HG03432 (cell line): ENCODE measurements around the gene CCR7.
"Not testable (repeated sequence)": the region's sequence is repeated elsewhere in the genome, so short reads cannot be mapped to it uniquely, and the experiment has no call there.

Experiments
- ATAC-seq: cut with Tn5 transposase; IDR thresholded peaks from one replicate; pipeline ENCODE4 v1.9.1; 2021; ENCODE audit warnings: mild to moderate bottlenecking, moderate library complexity; ENCODE audit not compliant: unreplicated experiment

Gene CCR7

DNA sequence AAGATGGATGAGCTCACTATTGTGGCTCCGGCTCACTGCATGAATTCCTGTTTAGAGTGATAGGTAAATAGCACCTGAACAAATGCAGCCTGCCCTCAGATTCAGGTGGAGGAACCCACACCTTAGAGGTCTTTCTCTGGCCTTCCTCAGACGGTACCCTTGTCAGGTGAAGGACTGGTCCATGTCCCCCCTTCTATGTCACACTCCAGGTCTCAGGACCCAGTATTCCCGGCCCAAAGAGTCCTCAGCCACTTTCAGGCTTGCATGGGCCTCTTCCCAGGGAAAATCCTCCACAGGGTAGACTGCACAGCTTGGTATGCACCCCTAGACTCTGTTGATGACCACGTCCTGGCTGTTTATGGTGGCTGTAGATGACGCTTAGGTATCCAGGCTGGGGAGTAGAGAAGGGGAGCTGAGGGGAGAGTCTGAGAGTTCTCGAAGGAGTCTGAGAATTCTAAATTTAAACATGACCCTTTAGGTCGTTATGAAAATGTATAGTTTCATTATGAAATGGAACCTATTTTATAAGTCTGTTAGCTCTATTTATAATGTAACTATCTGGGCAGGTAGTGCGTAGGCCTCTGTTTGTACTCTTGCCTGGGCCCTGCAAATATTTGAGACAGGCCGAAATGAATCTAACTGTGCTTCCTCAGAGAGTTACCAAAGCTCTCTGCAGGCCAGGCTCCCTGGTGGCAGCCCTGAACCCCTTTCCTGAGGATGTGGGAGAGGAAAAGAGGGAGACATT, 32.5 kb upstream of the CCR7 start:
- ATAC-seq = no peak

DNA sequence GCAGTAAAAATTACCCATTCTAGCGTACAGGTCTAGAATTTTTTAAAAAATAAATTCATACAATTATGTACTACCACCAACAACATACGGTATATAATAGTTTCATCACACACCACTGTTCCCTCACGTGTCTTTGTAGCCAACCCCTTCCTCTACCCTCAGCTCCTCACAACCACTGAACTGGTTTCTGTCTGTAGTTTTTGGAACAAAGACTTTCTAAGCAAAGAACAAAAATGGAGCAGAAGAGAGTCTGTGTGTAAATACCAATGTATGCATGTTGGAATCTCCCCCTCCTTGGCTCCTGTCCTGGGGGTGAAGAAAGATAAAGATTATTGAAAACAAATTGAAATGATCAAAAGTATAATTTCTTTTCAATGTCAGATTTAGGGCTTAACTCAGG, 31.9 kb upstream of the CCR7 start:
- ATAC-seq = no peak

DNA sequence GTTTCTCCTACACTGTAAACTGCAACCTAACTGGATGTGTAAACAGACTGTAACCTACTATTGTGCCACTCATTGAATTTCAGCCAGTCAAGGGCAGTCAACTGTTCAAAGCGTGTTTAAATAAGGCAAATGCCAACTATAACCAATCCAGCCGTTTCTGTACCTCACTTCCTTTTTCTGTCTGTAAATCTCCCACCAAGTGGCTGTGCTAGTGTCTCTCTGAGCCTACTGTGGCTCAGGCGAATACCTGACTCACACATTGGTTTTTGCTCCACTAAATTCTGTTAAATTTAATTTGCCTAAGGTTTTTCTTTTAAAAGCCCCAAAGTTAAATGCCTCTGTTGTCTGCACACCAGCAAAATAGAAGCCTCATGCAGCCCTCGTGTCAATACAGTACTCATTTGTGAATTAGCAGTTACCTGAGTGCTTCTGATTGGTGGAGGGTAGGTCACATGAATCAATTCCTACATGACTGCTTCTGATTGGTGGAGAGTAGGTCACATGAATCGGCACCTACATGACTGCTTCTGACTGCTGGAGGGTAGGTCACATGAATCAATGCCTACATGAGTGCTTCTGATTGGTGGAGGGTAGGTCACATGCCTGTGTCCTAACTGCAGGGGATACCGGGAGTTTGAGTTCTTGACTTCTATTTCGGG, 31.1 kb upstream of the CCR7 start:
- no peak for ATAC-seq

DNA sequence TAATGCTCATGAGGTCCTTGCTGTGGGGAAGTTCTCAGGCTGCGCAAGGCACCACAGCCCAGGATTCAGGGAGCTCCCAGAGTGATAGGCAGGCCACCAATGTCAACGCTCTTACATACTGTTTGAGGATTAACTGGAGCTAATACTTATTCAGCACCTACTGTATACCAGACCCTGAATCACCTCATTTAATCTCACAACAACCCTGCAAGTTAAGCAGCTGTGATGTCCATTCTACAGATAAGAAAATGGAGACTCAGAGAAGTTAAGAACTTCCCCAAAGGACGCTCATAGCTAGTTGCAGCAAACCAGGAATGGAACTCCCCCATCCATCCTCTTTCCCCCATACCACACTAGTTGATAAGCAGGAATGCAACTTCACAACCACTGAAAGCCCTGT, 25.5 kb upstream of the CCR7 start:
- ATAC-seq = no peak

DNA sequence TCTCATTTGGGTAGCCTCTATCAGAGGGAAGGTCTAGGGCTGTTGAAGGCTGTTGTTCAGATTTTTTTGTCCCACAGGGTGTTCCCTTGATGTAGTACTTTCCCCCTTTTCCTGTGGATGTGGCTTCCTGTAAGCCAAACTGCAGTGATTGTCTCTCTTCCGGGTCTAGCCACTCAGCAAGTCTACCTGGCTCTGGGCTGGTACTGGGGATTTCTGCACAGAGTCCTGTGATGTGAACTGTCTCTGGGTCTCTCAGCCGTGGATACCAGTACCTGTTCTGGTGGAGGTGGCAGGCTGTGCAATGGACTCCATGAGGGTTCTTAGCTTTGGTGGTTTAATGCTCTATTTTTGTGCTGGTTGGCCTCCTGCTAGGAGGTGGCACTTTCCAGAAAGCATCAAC, 23.3 kb upstream of the CCR7 start:
- ATAC-seq = no peak

DNA sequence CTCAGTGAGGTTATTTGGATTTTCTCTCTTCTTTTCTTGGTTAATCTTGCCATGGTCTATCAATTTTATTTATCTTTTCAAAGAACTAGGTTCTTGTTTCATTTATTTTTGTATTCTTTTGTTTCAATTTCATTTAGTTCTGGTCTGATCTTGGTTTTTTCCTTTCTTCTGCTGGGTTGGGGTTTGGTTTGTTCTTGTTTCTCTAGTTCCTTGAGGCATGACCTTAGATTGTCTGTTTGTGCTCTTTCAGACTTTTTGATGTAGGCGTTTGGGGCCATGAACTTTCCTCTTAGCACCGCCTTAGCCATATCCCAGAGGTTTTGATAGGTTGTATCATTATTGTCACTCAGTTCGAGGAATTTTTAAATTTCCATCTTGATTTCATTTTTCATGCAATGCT, 21.0 kb upstream of the CCR7 start:
- not testable (repeated sequence) for ATAC-seq

DNA sequence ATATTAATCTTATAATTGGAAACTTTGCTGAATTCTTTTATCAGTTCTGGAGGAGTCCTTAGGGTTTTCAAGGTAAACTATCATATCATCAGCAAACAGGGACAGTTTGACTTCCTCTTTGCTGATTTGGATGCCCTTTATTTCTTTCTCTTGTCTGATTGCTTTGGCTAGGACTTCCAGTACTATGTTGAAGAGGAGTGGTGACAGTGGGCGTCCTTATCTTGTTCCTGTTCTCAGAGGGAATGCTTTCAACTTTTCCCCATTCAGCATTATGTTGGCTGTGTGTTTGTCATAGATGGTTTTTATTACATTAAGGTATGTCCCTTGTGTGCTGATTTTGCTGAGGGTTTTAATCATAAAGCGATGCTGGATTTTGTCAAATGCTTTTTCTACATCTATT, 19.7 kb upstream of the CCR7 start:
- not testable (repeated sequence) for ATAC-seq

DNA sequence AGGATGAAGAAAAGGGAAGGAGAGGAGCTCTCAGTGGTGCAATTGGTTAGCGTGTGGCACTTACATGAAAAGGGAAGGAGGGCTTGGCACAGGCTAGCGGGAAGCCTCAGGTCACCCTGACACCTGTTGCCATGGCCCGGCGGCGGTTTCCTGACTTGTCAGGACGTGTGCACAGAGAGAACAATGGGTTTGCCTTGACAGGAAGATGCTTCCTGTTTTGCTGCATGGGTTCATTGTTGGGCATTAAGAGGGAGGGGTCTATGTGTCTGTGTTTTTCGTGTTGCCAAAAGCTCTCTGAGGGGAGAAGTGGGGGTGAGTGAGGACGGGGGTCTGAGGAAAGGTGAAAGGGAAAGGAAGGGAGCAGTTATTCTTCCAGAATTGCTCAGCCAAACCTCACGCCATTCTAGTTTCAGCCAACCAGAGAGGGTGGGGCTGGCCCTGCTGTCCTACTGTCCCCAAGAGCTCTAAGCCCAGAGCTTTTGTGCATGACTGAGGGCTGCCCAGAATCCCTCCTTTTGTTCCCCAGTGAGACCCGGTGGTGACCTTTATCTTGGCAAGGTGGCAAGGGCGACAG, 17.1 kb upstream of the CCR7 start:
- peak; percentile 88 for ATAC-seq

DNA sequence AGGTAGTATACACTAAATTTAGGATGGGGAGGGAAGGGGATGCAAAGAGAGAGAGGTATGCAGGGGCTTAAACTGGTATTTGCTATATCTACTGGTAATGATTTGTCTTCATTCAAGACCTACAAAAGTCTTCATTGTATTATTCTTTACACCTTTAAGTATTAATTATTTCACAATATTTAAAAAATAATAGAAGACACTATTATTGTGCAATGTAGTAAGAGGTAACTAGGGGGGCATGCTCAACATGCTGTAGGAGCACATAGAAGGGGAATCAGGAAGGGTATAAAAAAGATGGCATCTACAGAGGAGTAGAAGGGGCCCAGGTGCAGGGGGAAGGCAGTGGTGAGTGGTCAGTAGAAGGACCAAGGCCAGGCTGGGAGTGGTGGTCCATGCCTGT, 14.9 kb upstream of the CCR7 start:
- ATAC-seq = no peak

DNA sequence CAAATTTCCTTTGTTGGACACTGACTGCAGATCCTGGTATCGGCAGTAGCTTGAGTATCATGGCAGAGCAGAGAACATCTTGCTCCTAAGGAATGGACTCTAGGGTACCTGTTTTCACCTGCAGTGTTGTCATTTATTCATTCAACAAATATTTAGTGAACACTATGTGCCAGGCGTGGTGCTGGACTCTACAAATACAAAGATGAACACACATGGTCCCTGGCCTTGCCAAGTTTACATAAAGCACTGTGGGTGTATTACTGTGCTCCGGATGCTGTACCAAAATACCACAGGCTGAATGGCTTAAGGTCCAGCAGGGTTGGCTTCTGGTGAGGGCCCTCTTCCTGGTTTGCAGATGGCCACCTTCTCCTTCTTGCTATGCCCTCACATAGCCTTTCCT, 14.2 kb upstream of the CCR7 start:
- no peak for ATAC-seq

DNA sequence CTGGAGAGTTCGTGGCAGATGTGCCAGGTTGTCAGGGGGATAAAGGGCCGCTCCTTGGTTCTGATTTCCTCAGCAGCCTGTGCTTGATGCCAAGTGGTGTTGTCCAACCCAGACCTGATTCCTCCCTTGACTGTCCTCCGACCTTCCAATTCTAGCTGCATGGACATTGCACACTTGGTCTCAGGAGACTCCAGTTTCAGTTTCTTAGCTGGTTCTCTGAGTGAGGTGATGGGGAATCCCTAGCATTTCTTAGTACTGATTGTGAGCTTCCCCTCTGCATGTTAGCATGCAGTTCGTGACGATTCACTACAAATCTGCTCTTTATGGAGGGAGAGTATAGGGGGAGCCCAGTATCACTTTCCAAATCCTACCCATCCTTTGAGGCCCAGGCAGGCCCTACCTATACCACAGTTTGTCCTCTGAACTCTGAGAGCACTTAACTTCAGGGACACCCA, 12.4 kb upstream of the CCR7 start:
- ATAC-seq = no peak

DNA sequence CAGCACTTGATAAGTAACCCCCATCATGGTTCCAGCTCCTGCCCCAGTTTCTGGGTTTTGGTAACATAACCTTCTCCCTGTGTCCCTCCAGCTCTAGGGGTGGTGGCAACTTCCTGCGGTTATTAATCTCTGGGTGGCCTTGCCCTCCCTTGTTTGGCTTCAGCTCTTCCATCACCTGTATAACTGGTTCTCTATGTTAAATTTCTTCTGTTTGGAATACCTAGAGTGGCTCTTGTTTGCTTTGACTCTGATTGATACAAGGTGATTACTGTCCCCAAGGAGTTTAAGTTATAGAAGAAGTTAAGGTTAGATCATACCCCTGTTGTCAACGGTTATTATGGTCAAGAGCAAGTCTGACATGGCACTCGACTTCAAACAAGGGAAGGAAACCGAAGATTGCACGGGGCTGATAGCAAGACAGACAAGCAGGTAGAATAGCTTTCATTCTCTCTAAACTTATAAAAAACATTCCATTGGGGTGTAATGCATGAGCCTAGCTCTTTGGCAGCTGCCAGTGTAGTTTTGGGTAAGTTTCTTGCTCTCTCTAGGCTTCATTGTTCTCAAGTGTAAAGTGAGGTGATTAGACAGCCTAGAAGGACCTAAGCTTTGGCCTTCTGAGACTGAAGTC, 11.0 kb upstream of the CCR7 start:
- no peak for ATAC-seq

DNA sequence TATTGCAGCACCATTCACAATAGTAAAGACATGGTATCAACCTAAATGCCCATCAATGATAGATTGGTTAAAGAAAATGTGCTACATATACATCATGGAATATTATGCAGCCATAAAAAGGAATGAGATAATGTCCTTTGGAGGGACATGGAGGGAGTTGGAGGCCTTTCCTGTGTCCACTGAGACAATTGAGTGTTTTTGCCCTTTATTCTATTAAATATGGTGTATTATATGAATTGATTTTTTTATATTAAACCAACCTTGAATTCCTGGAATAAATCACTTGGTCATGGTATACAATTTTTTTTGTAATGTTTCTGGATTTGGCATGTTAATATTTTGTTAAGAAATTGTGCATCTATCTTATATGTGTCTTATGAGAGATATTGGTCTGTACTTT, 9.0 kb upstream of the CCR7 start:
- ATAC-seq = no peak

DNA sequence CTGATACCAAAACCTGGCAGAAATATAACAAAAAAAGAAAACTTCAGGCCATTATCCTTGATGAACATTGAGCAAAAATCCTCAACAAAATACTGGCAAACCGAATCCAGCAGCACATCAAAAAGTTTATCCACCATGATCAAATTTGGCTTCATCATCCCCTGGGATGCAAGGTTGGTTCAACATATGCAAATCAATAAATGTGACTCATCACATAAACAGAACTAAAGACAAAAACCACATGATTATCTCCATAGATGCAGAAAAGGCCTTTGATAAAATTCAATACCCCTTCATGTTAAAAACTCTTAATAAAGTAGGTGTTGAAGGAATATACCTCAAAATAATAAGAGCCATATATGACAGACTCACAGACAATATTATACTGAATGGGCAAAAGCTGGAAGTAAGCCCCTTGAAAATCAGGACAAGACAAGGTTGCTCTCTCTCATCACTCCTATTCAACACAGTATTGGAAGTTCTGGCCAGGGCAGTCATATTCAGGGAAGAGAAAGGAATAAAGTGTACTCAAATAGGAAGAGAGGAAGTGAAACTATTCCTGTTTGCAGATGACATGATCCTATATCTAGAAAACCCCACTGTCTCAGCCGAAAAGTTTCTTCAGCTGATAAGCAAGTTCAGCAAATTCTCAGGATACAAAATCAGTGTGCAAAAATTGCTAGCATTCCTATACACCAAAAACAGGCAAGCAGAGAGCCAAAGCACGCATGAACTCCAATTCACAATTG, 7.1 kb upstream of the CCR7 start:
- not testable (repeated sequence) for ATAC-seq

DNA sequence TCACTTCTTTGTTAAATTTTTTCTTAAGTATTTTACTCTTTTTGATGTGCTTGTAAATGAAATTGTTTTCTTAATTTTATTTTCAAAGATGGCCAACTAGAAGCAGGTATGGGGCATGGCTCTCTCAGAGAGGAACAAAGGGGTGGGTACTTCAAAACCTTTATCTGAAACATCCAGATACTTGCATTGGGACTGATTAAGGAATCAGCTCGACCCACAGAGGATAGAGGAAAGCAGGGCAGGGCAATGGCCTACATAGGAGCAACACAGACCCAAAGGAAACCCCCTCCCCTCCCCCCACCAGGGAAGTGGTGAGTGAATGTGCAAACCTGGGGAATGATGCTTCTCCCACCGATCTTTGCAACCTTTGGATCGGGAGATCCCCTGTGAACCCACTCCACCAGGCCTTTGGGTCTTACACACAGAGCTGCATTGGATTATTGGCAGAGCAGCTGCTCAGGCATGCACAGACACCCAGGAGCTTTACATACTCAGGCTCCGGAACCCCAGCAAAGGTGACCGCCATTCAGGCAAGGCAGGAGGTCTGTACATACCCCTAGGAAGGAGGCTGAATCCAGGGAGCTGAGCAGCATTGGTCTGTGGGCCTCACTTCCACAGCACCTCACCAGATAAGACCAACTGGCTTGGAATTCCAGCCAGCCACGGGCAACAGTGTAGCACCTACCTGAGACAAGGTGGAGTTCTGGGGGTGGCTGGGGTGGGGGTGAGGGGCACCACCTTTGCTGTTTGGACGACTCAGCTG, 3.0 kb upstream of the CCR7 start:
- no peak for ATAC-seq

DNA sequence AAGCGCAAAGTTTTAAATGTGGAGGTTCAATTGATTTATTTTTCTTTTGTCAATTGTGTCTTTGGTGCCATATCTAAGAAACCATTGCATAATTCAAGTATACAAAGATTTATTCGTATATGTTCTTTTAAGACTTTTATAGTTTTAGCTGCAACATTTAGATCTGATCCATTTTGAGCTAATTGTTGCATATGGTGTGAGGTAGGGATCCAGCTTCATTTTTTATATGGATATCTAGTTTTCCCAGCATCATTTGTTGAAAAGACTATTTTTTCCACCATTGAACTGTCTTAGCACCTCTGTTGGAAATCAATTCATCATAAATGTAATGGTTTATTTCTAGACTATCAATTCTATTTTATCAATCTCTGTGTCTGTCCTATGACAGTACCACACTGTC, 2.1 kb upstream of the CCR7 start:
- no peak for ATAC-seq

DNA sequence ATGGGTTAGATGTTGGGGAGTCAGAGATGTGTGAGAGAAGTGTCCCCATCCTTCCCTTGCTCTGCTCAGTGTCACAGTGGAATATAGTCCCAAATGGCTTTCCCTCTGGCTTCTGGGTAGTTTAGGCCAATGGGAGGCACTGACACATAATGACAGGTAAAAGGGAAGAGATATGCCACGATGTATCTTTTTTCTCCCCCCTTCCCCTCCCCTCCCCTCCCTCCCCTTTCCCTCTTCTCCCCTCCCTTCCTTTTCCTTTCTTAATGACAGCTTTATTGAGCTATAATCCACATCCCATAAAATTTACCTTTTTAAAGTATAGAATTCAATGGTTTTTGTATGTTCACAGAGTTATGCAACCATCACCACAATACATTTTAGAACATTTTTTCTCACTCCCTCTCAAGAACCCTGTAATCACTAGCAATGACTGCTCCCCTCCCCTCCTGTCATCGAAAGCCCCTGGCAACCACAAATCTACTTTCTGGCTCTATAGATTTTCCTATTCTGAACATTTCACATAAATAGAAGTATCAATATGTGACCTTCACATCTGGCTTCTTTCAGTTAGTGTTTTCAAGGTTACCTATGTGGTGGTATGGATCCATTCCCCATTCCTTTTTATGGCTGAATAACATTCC, 617 bp upstream of the CCR7 start:
- ATAC-seq = no peak

DNA sequence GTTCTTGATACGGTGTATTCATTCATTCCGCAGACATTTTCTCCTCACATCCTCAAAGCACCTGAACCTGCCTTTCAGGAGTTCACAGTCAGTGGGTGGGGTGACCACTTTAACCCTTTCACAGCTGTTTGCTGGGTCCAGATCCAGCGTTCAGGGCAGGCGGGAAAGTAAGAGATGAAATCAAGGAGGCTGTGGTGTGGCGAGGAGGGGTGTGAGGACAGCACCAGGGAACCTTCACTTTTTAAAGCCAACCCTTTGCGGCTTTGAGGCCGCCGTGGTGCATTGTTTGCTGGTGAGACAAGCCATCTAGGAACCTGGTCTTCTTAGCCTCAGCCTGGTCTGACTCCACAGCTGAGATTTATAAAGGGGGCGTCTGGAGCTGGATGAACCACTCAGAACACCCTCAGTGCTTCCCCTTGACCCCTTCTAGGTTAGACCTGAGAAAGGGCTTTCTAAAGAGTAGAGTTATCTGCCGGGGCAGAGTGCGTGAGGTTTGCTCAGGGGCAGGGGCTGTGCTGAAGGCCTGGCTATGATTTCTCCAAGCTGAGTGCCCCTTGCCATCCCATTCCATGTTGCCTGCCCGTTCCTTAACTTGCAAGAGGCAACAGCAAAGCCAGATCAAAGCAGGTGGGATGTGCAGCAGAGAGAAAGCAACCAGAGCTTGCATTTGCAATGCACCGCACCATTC, 933 bp downstream of the CCR7 start:
- no peak for ATAC-seq
